Cardiac muscle cell (in vitro differentiated cells and primary cell): ENCODE results near the gene SFXN5. TPM values are rescaled to one million over a fixed set of nuclear protein-coding genes. Genes with fewer than 3 reads are reported as not detected.
A peak's percentile ranks its signal among the peaks of the same experiment; 100 is the strongest.

Experiments
- DNase-seq, 2 donors: peaks; one replicate each; pipeline versions ENCODE4 v3.0.0 to v3.0.0-alpha.2; 2010 to 2017; ENCODE audit warnings: low read depth in 1 of 2, low spot score in 1 of 2
- H3K27ac ChIP-seq: fragments of 200-600 bp; sonication (generic); 2 replicates; pipeline ENCODE4 v1.5.1; 2016
- H3K27me3 ChIP-seq: fragments of 200-600 bp; sonication (generic); 2 replicates; pipeline ENCODE4 v1.6.0; 2016; ENCODE audit warnings: control low read depth
- H3K36me3 ChIP-seq: fragments of 200-600 bp; sonication (generic); 2 replicates; pipeline ENCODE4 v1.5.1; 2016; ENCODE audit warnings: control low read depth
- H3K4me1 ChIP-seq: fragments of 200-600 bp; sonication (generic); 2 replicates; pipeline ENCODE4 v1.8.1; 2017; ENCODE audit warnings: low read depth, mild to moderate bottlenecking, mixed run types
- H3K4me3 ChIP-seq: fragments of 200-600 bp; sonication (generic); 2 replicates; pipeline ENCODE4 v1.5.1; 2016; ENCODE audit warnings: mild to moderate bottlenecking
- H3K9me3 ChIP-seq: fragments of 200-600 bp; sonication (generic); 2 replicates; pipeline ENCODE4 v1.5.1; 2017; ENCODE audit warnings: low read depth, mild to moderate bottlenecking, control low read depth
- CTCF ChIP-seq: IDR thresholded peaks from 2 replicates; pipeline ENCODE4 v1.5.1; 2012; ENCODE audit warnings: low read depth, mild to moderate bottlenecking, low read length
- polyA plus RNA-seq: library from polyadenylated mRNA; unstranded; fragments of >200 nt; fragmentation: Nextera tagmentation; extraction: Ambion mirVana; gene quantifications from 2 replicates; pipeline ENCODE4 v1.2.1, GENCODE V29; 2016
- total RNA-seq: library from RNA; depleted of rRNA; stranded (reverse); fragments of >200 nt; gene quantifications from 2 replicates; pipeline ENCODE4 v1.2.3, GENCODE V29; 2016

The SFXN5 gene
- total and polyA plus RNA-seq, 2 experiments from 2014 or later, result 11.4 to 13.5 TPM

- H3K36me3 ChIP-seq, result no peaks in the 10 kb centered on the region
Measured at GRCh38 chr2:73112913-73113854, 41.7 kb upstream of the SFXN5 start, which contains the start of gene RAB11FIP5. Gene RAB11FIP5 (minus strand): TSS chr2:73112948. CDS start chr2:73112777, 171 bp downstream.

GRCh38 chr2:73112026-73112912, 40.8 kb upstream of the SFXN5 start:
- no peaks in the 10 kb centered on the region for H3K9me3 ChIP-seq
- peak overlapping the region; percentile 72 for H3K4me3 ChIP-seq
- no peak for TF ChIP-seq CTCF
- DNase-seq, result peak; percentile 59 to 67
- peaks cover 37% of the 10 kb centered on the region for H3K27me3 ChIP-seq
- no peak overlapping the region for H3K27ac ChIP-seq
- peaks cover 9% of the 10 kb centered on the region for H3K4me1 ChIP-seq
- H3K36me3 ChIP-seq, result no peaks in the 10 kb centered on the region

More at GRCh38 chr2:73112913-73113854, 41.7 kb upstream of the SFXN5 start, which contains the start of gene RAB11FIP5:
- H3K9me3 ChIP-seq, result no peaks in the 10 kb centered on the region
- peaks cover 5% of the 10 kb centered on the region for H3K4me1 ChIP-seq
- no peak for TF ChIP-seq CTCF
- peak within 1 kb of the TSS; percentile 72 for H3K4me3 ChIP-seq
- no peak within 1 kb of the TSS for H3K27ac ChIP-seq
- peaks cover 38% of the 10 kb centered on the region for H3K27me3 ChIP-seq
- DNase-seq, result peak; percentile 81 to 86

GRCh38 chr2:73111073-73112025, 39.8 kb upstream of the SFXN5 start:
- Histone ChIP-seq H3K27me3 (peaks cover 28% of the 10 kb centered on the region), H3K4me1 (peaks cover 15% of the 10 kb centered on the region), H3K36me3 (no peaks in the 10 kb centered on the region), H3K9me3 (no peaks in the 10 kb centered on the region), H3K27ac (no peak overlapping the region), H3K4me3 (peak overlapping the region; percentile 72)
- DNase-seq, result peak; percentile 9 to 39
- TF ChIP-seq CTCF, result no peak

GRCh38 chr2:73110168-73111072, 38.9 kb upstream of the SFXN5 start:
- no peaks in the 10 kb centered on the region for H3K9me3 ChIP-seq
- H3K27ac ChIP-seq, result no peak overlapping the region
- no peak overlapping the region for H3K4me3 ChIP-seq

More at GRCh38 chr2:73110168-73111072, 38.9 kb upstream of the SFXN5 start:
- Histone ChIP-seq H3K36me3 (no peaks in the 10 kb centered on the region), H3K4me1 (peaks cover 15% of the 10 kb centered on the region), H3K27me3 (peaks cover 21% of the 10 kb centered on the region)
- no peak for TF ChIP-seq CTCF
- no peak for DNase-seq
